ENCODE results near the gene APOL3.

- TF ChIP-seq, protein P1, sequence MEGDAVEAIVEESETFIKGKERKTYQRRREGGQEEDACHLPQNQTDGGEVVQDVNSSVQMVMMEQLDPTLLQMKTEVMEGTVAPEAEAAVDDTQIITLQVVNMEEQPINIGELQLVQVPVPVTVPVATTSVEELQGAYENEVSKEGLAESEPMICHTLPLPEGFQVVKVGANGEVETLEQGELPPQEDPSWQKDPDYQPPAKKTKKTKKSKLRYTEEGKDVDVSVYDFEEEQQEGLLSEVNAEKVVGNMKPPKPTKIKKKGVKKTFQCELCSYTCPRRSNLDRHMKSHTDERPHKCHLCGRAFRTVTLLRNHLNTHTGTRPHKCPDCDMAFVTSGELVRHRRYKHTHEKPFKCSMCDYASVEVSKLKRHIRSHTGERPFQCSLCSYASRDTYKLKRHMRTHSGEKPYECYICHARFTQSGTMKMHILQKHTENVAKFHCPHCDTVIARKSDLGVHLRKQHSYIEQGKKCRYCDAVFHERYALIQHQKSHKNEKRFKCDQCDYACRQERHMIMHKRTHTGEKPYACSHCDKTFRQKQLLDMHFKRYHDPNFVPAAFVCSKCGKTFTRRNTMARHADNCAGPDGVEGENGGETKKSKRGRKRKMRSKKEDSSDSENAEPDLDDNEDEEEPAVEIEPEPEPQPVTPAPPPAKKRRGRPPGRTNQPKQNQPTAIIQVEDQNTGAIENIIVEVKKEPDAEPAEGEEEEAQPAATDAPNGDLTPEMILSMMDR (conservative IDR thresholded peaks at IDR 0.05; ENCODE audit: low read depth, low read length), result no peak
- TF ChIP-seq EZH2phosphoT487 (IDR thresholded peaks at IDR 0.05; ENCODE audit: borderline replicate concordance, low read length), result no peak
- no peak for TF ChIP-seq EZH2 (IDR thresholded peaks at IDR 0.05; ENCODE audit: low read length, unreplicated experiment)
These were observed 25.1 kb downstream of the APOL3 start for GRCh38 chr22:36135306-36135980.
